ENCODE results near the gene BEND6. TPM values are rescaled to one million over a fixed set of nuclear protein-coding genes. Genes with fewer than 3 reads are reported as not detected.

The BEND6 gene
- total and polyA plus RNA-seq, 10 of the 15 experiments (the other 5 are each of a cell fraction or from before 2014, with no cell fraction given), result 0.79 to 2.8 (median 1.6) TPM

- TF ChIP-seq, protein P1, sequence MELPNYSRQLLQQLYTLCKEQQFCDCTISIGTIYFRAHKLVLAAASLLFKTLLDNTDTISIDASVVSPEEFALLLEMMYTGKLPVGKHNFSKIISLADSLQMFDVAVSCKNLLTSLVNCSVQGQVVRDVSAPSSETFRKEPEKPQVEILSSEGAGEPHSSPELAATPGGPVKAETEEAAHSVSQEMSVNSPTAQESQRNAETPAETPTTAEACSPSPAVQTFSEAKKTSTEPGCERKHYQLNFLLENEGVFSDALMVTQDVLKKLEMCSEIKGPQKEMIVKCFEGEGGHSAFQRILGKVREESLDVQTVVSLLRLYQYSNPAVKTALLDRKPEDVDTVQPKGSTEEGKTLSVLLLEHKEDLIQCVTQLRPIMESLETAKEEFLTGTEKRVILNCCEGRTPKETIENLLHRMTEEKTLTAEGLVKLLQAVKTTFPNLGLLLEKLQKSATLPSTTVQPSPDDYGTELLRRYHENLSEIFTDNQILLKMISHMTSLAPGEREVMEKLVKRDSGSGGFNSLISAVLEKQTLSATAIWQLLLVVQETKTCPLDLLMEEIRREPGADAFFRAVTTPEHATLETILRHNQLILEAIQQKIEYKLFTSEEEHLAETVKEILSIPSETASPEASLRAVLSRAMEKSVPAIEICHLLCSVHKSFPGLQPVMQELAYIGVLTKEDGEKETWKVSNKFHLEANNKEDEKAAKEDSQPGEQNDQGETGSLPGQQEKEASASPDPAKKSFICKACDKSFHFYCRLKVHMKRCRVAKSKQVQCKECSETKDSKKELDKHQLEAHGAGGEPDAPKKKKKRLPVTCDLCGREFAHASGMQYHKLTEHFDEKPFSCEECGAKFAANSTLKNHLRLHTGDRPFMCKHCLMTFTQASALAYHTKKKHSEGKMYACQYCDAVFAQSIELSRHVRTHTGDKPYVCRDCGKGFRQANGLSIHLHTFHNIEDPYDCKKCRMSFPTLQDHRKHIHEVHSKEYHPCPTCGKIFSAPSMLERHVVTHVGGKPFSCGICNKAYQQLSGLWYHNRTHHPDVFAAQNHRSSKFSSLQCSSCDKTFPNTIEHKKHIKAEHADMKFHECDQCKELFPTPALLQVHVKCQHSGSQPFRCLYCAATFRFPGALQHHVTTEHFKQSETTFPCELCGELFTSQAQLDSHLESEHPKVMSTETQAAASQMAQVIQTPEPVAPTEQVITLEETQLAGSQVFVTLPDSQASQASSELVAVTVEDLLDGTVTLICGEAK (IDR thresholded peaks at IDR 0.05; ENCODE audit: borderline replicate concordance), result no peak
- TF ChIP-seq POU2F2 (IDR thresholded peaks at IDR 0.05; ENCODE audit: borderline replicate concordance, low read depth, low read length) (no peak), ASH2L (IDR thresholded peaks at IDR 0.05; ENCODE audit: borderline replicate concordance, low read depth) (no peak), ZNF622 (IDR thresholded peaks at IDR 0.05) (no peak), CHD2 (IDR thresholded peaks at IDR 0.05; ENCODE audit: borderline replicate concordance, low read depth, low read length) (no peak), POLR2AphosphoS2 (IDR thresholded peaks at IDR 0.05; ENCODE audit: low read depth, low read length) (no peak)
Measured at GRCh38 chr6:57044568-57044967, 89.7 kb downstream of the BEND6 start (continued).
